Left lung (tissue), 10 donors: ENCODE results near the gene FYB1. TPM values are rescaled to one million over a fixed set of nuclear protein-coding genes. Genes with fewer than 3 reads are reported as not detected.
A peak's percentile ranks its signal among the peaks of the same experiment; 100 is the strongest.

Experiments used
- ATAC-seq: fragments of 200-7000 bp; cut with Tn5 transposase; one replicate; pipeline ENCODE4 v1.9.1; 2020; ENCODE audit warnings: moderate library complexity
- DNase-seq, 4 donors: peaks; one replicate each; pipeline ENCODE4 v3.0.0-alpha.2; 2013 to 2020
- H3K27ac ChIP-seq, 2 donors: fragments of 200-600 bp; sonication (generic) in 1 of 2; one replicate each; pipeline versions ENCODE4 v1.5.0 to v1.8.0; 2020 to 2021
- H3K27me3 ChIP-seq, 2 donors: fragments of 200-600 bp; sonication (generic) in 1 of 2; one replicate each; pipeline versions ENCODE4 v1.5.0 to v1.8.0; 2020 to 2021
- H3K36me3 ChIP-seq, 2 donors: fragments of 200-600 bp; sonication (generic) in 1 of 2; one replicate each; pipeline versions ENCODE4 v1.5.0 to v1.8.0; 2020 to 2021
- H3K4me1 ChIP-seq, 2 donors: fragments of 200-600 bp; one replicate each; pipeline ENCODE4 v1.8.0; 2021
- H3K4me3 ChIP-seq, 2 donors: fragments of 200-600 bp; sonication (generic) in 1 of 2; one replicate each; pipeline versions ENCODE4 v1.5.0 to v1.8.0; 2020 to 2021; ENCODE audit warnings: mild to moderate bottlenecking in 1 of 2
- H3K9me3 ChIP-seq, 2 donors: fragments of 200-600 bp; sonication (generic) in 1 of 2; one replicate each; pipeline versions ENCODE4 v1.5.0 to v1.8.0; 2020 to 2021
- CTCF ChIP-seq, 2 donors: fragments of 200-600 bp; sonication (generic) in 1 of 2; IDR thresholded peaks; one replicate each; pipeline versions ENCODE4 v1.5.0 to v1.8.0; 2021; ENCODE audit warnings: antibody characterized with exemption in 2 of 2
- intact Hi-C, 2 donors: fragments of 100-400 bp; cut with DNase I; formaldehyde crosslinking; loops; one replicate each; pipeline versions ENCODE4 v1.11.2 to v1.14.2; 2022
- polyA plus RNA-seq, 6 donors: library from polyadenylated mRNA; unstranded; fragments of 120-200 nt; gene quantifications; one replicate each; pipeline ENCODE4 v1.2.1, GENCODE V29; 2013; ENCODE audit not compliant: insufficient read length in 6 of 6
- total RNA-seq, 2 donors: library from RNA; stranded (reverse); fragmentation: NEBNext Ultra II Directional; extraction: Animal tissue kit (Norgen Biotek cat#: 25700); gene quantifications; one replicate each; pipeline ENCODE4 v1.2.1, GENCODE V29; 2021
- donor health status: DM: no; HTN: yes; CAD: no.
- donor health status: DM: no; HTN: no; CAD: no.

Gene FYB1
- total and polyA plus RNA-seq, 8 donors: 3.4 to 93.7 (median 4.4) TPM

- no peaks in the 10 kb centered on the region for H3K27me3 ChIP-seq
- peaks cover 0 to 6% of the 10 kb centered on the region in 2 donors for H3K36me3 ChIP-seq
- no peaks in the 10 kb centered on the region for H3K9me3 ChIP-seq
- peaks cover 0 to 35% of the 10 kb centered on the region in 2 donors for H3K4me1 ChIP-seq
- DNase-seq (no peak), ATAC-seq (no peak)
- intact Hi-C loops: no loop called here
- no peak overlapping the region for H3K4me3 ChIP-seq
- no peak for TF ChIP-seq CTCF (IDR thresholded peaks at IDR 0.05)
- peak overlapping the region in 1 of 2 donors; percentile 71 for H3K27ac ChIP-seq
Observed at GRCh38 chr5:39253196-39253595, 33.8 kb upstream of the FYB1 start.

GRCh38 chr5:39249564-39250274, 30.4 kb upstream of the FYB1 start:
- peaks cover 0 to 15% of the 10 kb centered on the region in 2 donors for H3K4me1 ChIP-seq
- no peak for TF ChIP-seq CTCF (IDR thresholded peaks at IDR 0.05)
- H3K27ac ChIP-seq: peak overlapping the region in 1 of 2 donors; percentile 72
- intact Hi-C loops: no loop called here
- ATAC-seq: no peak
- H3K9me3 ChIP-seq: no peaks in the 10 kb centered on the region
- no peak overlapping the region for H3K4me3 ChIP-seq
- no peaks in the 10 kb centered on the region for H3K27me3 ChIP-seq
- peaks cover 0 to 6% of the 10 kb centered on the region in 2 donors for H3K36me3 ChIP-seq
- DNase-seq: no peak

GRCh38 chr5:39249069-39249468, 29.7 kb upstream of the FYB1 start:
- Histone ChIP-seq H3K36me3 (peaks cover 0 to 6% of the 10 kb centered on the region in 2 donors), H3K27me3 (no peaks in the 10 kb centered on the region), H3K27ac (peak overlapping the region in 1 of 2 donors; percentile 72), H3K9me3 (peaks cover 0 to 3% of the 10 kb centered on the region in 2 donors), H3K4me1 (peaks cover 0 to 8% of the 10 kb centered on the region in 2 donors), H3K4me3 (no peak overlapping the region)
- no peak for DNase-seq
- no peak for ATAC-seq
- TF ChIP-seq CTCF (IDR thresholded peaks at IDR 0.05): no peak
- intact Hi-C loops: no loop called here

DNA sequence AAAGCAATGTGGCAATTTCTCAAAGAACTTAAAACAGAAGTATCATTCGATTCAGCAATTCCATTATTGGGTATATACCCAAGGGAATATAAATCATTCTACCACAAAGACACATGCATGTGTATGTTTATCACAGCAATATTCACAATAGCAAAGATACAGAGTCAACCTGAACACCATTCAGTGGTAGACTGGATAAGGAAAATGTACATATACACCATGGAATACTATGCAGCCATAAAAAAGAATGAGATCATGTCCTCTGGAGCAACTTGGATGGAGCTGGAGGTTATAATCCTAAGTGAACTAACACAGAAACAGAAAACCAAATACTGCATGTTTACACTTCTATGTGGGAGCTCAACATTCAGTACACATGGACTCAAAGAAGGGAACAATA, 21.4 kb upstream of the FYB1 start:
- intact Hi-C loops: no loop called here
- H3K9me3 ChIP-seq: peaks cover 0 to 18% of the 10 kb centered on the region in 2 donors
- ATAC-seq (no peak), DNase-seq (no peak)
- no peaks in the 10 kb centered on the region for H3K36me3 ChIP-seq
- no peak overlapping the region for H3K4me3 ChIP-seq
- H3K27me3 ChIP-seq: no peaks in the 10 kb centered on the region
- H3K27ac ChIP-seq: no peak overlapping the region
- TF ChIP-seq CTCF (IDR thresholded peaks at IDR 0.05): no peak
- peaks cover 0 to 14% of the 10 kb centered on the region in 2 donors for H3K4me1 ChIP-seq

- intact Hi-C loops: no loop called here
- Histone ChIP-seq H3K27me3 (no peaks in the 10 kb centered on the region), H3K9me3 (peaks cover 0 to 15% of the 10 kb centered on the region in 2 donors), H3K4me3 (no peak overlapping the region), H3K36me3 (no peaks in the 10 kb centered on the region), H3K4me1 (peaks cover 0 to 14% of the 10 kb centered on the region in 2 donors), H3K27ac (peak overlapping the region in 1 of 2 donors; percentile 57)
- ATAC-seq (peak; percentile 23), DNase-seq (no peak)
- no peak for TF ChIP-seq CTCF (IDR thresholded peaks at IDR 0.05)
Observed at GRCh38 chr5:39238366-39239105, 19.2 kb upstream of the FYB1 start.
